HepG2 (cell line): ENCODE data around the gene TRANK1. TPM values are rescaled to one million over a fixed set of nuclear protein-coding genes. Genes with fewer than 3 reads are reported as not detected.
A peak's percentile ranks its signal among the peaks of the same experiment; 100 is the strongest.

Experiments
- FIP1L1 ChIP-seq: fragments of 200-400 bp; formaldehyde crosslinking; IDR thresholded peaks from 2 replicates; pipeline ENCODE4 v1.6.1; 2018; ENCODE audit warnings: low read depth, mild to moderate bottlenecking, low read length, moderate library complexity, borderline replicate concordance; ENCODE audit not compliant: insufficient read depth
- FOSL2 ChIP-seq: sonication (generic); formaldehyde crosslinking; IDR thresholded peaks from 2 replicates; pipeline ENCODE4 v1.4.0; 2020; ENCODE audit warnings: missing genetic modification reagents
- JUNB ChIP-seq: sonication (generic); formaldehyde crosslinking; IDR thresholded peaks from 2 replicates; pipeline ENCODE4 v1.8.0; 2022; ENCODE audit warnings: missing genetic modification reagents, mild to moderate bottlenecking, borderline replicate concordance
- TCF12 ChIP-seq, 2 experiments: fragments of 450-650 bp in 1 of 2; sonication (generic) in 1 of 2; formaldehyde crosslinking in 1 of 2; IDR thresholded peaks; 2 replicates each; pipeline versions ENCODE4 v1.6.1 to v1.8.0; 2017 to 2022; ENCODE audit warnings: antibody characterized with exemption in 1 of 2, mild to moderate bottlenecking in 1 of 2, missing genetic modification reagents in 1 of 2, moderate library complexity in 1 of 2
- ZNF121 ChIP-seq: sonication (generic); formaldehyde crosslinking; IDR thresholded peaks from 2 replicates; pipeline ENCODE4 v1.5.0; 2020; ENCODE audit warnings: mild to moderate bottlenecking, missing genetic modification reagents
- polyA plus RNA-seq, 8 experiments: library from polyadenylated mRNA; depleted of rRNA in 3 of 8; stranded (reverse) in 7 of 8; unstranded in 1 of 8; fragments of >200 nt; fragmentation: Illumina TruSeq in 4 of 8; extraction: Trizol in 4 of 8; gene quantifications; 2 replicates each; pipeline versions ENCODE4 v1.2.1 to v1.2.3, GENCODE V29; 2011 to 2016; ENCODE audit warnings: low read depth in 4 of 8, missing spikeins in 1 of 8, mixed read lengths in 1 of 8; ENCODE audit not compliant: insufficient read depth in 1 of 8
- total RNA-seq, 5 experiments: library from RNA; depleted of rRNA; stranded (reverse); fragments of >200 nt; fragmentation: Illumina TruSeq; extraction: Trizol; gene quantifications; 2 replicates each; pipeline ENCODE4 v1.2.3, GENCODE V29; 2016; ENCODE audit warnings: low read depth in 1 of 5
- TF ChIP-seq, protein P1 (sequence below): sonication (generic); formaldehyde crosslinking; IDR thresholded peaks from 2 replicates; pipeline ENCODE4 v1.5.0; 2020; ENCODE audit warnings: missing genetic modification reagents
- TF ChIP-seq, protein P2 (sequence below): sonication (generic); formaldehyde crosslinking; conservative IDR thresholded peaks from 2 replicates; pipeline ENCODE4 v1.4.0; 2020; ENCODE audit warnings: missing genetic modification reagents
- TF ChIP-seq, protein P3 (sequence below): IDR thresholded peaks from 2 replicates; pipeline ENCODE4 v1.6.1; 2016; ENCODE audit warnings: low read depth, missing genetic modification reagents, missing compliant biosample characterization
- TF ChIP-seq, protein P4 (sequence below): sonication (generic); formaldehyde crosslinking; IDR thresholded peaks from 2 replicates; pipeline ENCODE4 v1.5.1; 2020; ENCODE audit warnings: mild to moderate bottlenecking, missing genetic modification reagents, moderate library complexity
- TF ChIP-seq, protein P5 (sequence below): sonication (generic); formaldehyde crosslinking; IDR thresholded peaks from 2 replicates; pipeline ENCODE4 v1.5.0; 2020; ENCODE audit warnings: missing genetic modification reagents, mild to moderate bottlenecking, borderline replicate concordance
- TF ChIP-seq, protein P6 (sequence below): sonication (generic); formaldehyde crosslinking; IDR thresholded peaks from 2 replicates; pipeline ENCODE4 v1.5.0; 2020; ENCODE audit warnings: missing genetic modification reagents

Gene TRANK1
- total and polyA plus RNA-seq, 2 of the 13 experiments (the other 11 are each of a cell fraction or from before 2014, with no cell fraction given), result 0.13 to 0.32 TPM

DNA sequence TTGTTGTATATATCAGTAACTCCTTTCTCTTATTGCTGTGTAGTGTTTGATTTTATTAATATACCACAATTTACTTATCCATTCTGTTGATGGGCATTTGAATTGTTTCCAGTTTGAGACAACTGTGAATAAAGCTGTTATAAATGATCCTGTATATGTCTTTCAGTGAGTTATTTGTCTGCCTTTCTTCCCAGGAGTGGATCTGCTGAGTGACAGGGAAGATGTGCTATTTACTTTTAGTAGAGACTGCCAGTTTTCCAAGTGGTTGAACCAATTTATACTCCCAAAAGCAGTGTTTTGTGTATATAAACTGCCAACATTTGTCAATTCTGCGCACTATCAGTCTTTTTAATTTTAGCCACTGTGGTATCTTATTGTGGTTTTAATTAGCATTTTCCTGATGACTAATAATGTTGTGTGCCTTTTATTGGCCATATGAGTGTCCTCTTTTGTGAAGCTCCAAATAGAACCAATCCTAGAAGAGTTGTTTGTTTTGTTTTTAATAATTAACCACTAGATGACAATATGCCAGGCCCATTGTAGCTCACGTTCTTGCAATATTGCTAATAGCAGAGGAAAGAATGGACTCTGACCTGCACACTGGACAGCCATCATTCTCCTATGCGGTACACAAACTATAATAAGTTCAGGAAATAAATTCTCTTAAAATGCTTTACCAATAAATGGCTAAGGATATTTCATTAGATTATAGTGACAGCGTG, 25.3 kb downstream of the TRANK1 start (continued):
- TF ChIP-seq, protein P1, sequence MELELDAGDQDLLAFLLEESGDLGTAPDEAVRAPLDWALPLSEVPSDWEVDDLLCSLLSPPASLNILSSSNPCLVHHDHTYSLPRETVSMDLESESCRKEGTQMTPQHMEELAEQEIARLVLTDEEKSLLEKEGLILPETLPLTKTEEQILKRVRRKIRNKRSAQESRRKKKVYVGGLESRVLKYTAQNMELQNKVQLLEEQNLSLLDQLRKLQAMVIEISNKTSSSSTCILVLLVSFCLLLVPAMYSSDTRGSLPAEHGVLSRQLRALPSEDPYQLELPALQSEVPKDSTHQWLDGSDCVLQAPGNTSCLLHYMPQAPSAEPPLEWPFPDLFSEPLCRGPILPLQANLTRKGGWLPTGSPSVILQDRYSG (CRISPR knock-in tag), result no peak
- TF ChIP-seq TCF12 (IDR thresholded peaks at IDR 0.05) (no peak), TCF12 (CRISPR knock-in tag; IDR thresholded peaks at IDR 0.05) (no peak), JUNB (no peak), FOSL2 (CRISPR knock-in tag) (peak; percentile 48), FIP1L1 (no peak), ZNF121 (CRISPR knock-in tag) (no peak)
- TF ChIP-seq, protein P2, sequence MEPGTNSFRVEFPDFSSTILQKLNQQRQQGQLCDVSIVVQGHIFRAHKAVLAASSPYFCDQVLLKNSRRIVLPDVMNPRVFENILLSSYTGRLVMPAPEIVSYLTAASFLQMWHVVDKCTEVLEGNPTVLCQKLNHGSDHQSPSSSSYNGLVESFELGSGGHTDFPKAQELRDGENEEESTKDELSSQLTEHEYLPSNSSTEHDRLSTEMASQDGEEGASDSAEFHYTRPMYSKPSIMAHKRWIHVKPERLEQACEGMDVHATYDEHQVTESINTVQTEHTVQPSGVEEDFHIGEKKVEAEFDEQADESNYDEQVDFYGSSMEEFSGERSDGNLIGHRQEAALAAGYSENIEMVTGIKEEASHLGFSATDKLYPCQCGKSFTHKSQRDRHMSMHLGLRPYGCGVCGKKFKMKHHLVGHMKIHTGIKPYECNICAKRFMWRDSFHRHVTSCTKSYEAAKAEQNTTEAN (CRISPR knock-in tag), result no peak
- TF ChIP-seq, protein P3, sequence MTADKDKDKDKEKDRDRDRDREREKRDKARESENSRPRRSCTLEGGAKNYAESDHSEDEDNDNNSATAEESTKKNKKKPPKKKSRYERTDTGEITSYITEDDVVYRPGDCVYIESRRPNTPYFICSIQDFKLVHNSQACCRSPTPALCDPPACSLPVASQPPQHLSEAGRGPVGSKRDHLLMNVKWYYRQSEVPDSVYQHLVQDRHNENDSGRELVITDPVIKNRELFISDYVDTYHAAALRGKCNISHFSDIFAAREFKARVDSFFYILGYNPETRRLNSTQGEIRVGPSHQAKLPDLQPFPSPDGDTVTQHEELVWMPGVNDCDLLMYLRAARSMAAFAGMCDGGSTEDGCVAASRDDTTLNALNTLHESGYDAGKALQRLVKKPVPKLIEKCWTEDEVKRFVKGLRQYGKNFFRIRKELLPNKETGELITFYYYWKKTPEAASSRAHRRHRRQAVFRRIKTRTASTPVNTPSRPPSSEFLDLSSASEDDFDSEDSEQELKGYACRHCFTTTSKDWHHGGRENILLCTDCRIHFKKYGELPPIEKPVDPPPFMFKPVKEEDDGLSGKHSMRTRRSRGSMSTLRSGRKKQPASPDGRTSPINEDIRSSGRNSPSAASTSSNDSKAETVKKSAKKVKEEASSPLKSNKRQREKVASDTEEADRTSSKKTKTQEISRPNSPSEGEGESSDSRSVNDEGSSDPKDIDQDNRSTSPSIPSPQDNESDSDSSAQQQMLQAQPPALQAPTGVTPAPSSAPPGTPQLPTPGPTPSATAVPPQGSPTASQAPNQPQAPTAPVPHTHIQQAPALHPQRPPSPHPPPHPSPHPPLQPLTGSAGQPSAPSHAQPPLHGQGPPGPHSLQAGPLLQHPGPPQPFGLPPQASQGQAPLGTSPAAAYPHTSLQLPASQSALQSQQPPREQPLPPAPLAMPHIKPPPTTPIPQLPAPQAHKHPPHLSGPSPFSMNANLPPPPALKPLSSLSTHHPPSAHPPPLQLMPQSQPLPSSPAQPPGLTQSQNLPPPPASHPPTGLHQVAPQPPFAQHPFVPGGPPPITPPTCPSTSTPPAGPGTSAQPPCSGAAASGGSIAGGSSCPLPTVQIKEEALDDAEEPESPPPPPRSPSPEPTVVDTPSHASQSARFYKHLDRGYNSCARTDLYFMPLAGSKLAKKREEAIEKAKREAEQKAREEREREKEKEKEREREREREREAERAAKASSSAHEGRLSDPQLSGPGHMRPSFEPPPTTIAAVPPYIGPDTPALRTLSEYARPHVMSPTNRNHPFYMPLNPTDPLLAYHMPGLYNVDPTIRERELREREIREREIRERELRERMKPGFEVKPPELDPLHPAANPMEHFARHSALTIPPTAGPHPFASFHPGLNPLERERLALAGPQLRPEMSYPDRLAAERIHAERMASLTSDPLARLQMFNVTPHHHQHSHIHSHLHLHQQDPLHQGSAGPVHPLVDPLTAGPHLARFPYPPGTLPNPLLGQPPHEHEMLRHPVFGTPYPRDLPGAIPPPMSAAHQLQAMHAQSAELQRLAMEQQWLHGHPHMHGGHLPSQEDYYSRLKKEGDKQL (CRISPR knock-in tag), result no peak
- TF ChIP-seq, protein P4, sequence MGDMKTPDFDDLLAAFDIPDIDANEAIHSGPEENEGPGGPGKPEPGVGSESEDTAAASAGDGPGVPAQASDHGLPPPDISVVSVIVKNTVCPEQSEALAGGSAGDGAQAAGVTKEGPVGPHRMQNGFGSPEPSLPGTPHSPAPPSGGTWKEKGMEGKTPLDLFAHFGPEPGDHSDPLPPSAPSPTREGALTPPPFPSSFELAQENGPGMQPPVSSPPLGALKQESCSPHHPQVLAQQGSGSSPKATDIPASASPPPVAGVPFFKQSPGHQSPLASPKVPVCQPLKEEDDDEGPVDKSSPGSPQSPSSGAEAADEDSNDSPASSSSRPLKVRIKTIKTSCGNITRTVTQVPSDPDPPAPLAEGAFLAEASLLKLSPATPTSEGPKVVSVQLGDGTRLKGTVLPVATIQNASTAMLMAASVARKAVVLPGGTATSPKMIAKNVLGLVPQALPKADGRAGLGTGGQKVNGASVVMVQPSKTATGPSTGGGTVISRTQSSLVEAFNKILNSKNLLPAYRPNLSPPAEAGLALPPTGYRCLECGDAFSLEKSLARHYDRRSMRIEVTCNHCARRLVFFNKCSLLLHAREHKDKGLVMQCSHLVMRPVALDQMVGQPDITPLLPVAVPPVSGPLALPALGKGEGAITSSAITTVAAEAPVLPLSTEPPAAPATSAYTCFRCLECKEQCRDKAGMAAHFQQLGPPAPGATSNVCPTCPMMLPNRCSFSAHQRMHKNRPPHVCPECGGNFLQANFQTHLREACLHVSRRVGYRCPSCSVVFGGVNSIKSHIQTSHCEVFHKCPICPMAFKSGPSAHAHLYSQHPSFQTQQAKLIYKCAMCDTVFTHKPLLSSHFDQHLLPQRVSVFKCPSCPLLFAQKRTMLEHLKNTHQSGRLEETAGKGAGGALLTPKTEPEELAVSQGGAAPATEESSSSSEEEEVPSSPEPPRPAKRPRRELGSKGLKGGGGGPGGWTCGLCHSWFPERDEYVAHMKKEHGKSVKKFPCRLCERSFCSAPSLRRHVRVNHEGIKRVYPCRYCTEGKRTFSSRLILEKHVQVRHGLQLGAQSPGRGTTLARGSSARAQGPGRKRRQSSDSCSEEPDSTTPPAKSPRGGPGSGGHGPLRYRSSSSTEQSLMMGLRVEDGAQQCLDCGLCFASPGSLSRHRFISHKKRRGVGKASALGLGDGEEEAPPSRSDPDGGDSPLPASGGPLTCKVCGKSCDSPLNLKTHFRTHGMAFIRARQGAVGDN (CRISPR knock-in tag), result no peak
- TF ChIP-seq, protein P5, sequence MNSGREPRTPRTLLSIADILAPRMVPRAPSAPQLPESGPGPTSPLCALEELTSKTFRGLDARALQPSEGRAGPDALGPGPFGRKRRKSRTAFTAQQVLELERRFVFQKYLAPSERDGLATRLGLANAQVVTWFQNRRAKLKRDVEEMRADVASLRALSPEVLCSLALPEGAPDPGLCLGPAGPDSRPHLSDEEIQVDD (CRISPR knock-in tag), result no peak
- TF ChIP-seq, protein P6, sequence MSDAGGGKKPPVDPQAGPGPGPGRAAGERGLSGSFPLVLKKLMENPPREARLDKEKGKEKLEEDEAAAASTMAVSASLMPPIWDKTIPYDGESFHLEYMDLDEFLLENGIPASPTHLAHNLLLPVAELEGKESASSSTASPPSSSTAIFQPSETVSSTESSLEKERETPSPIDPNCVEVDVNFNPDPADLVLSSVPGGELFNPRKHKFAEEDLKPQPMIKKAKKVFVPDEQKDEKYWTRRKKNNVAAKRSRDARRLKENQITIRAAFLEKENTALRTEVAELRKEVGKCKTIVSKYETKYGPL, result no peak
